HCT116 (cell line): Measurements from ENCODE around the gene ATAD2B. TPM values are rescaled to one million over a fixed set of nuclear protein-coding genes. Genes with fewer than 3 reads are reported as not detected.

Experiments
- ATAC-seq: fragments of 200-7000 bp; cut with Tn5 transposase; 2 replicates; pipeline ENCODE4 v1.9.1; 2020; ENCODE audit warnings: mild to moderate bottlenecking, moderate library complexity
- BruUV-seq: library from RNA; stranded (reverse); fragments of 400-500 nt; replicated peaks from 2 replicates; lab custom pipeline; 2021; lab: Mats Ljungman, UMichigan
- CTCF ChIA-PET: fragments of 300-600 bp; sonication (Branson Sonifier 250); formaldehyde crosslinking; loops from one replicate; lab custom pipeline; 2021; ENCODE audit warnings: antibody characterized with exemption; lab: Charles Lee
- POLR2A ChIA-PET: fragments of 300-600, 350-600 bp; sonication (Branson Sonifier 250); formaldehyde crosslinking; loops from one replicate; lab custom pipeline; 2021; ENCODE audit warnings: antibody characterized with exemption; lab: Charles Lee
- RAD21 ChIA-PET, 2 experiments: fragments of 300-600 bp; sonication (Branson Sonifier 250); formaldehyde crosslinking; loops; one replicate each; lab custom pipeline; 2023; ENCODE audit warnings: low total read pairs in 2 of 2; ENCODE audit not compliant: uncharacterized antibody in 2 of 2, unreplicated experiment in 2 of 2, low non-redundant PET in 1 of 2; lab: Charles Lee
- DNase-seq: peaks from one replicate; pipeline ENCODE4 v3.0.0-alpha.2; 2010; ENCODE audit warnings: low read depth, low spot score
- H2AFZ ChIP-seq: fragments of 200-600 bp; shearing (Covaris generic), sonication (generic); 2 replicates; pipeline ENCODE4 v1.6.1; 2017; ENCODE audit warnings: low read depth, mixed run types, mixed read lengths, antibody characterized with exemption, low read length; ENCODE audit not compliant: poor library complexity, severe bottlenecking
- H3K27ac ChIP-seq: 2 replicates; pipeline ENCODE4 v1.5.1; 2012; ENCODE audit warnings: low read depth, low read length
- H3K27me3 ChIP-seq: fragments of 200-600 bp; sonication (generic); 2 replicates; pipeline ENCODE4 v1.6.1; 2016; ENCODE audit warnings: mixed run types, low read length, mixed read lengths; ENCODE audit not compliant: insufficient read depth
- H3K36me3 ChIP-seq, 2 experiments: fragments of 200-500 bp in 1 of 2; fragments of 200-600 bp in 1 of 2; sonication (Bioruptor generic) in 1 of 2; sonication (generic) in 1 of 2; 2 replicates each; pipeline versions ENCODE4 v1.5.1 to v1.6.1; 2014 to 2016; ENCODE audit warnings: low read length in 2 of 2, inconsistent platforms in 1 of 2, mixed read lengths in 1 of 2, mixed run types in 1 of 2; ENCODE audit not compliant: insufficient read depth in 2 of 2, control insufficient read depth in 1 of 2
- H3K4me1 ChIP-seq, 2 experiments: fragments of 200-600 bp in 1 of 2; sonication (generic) in 1 of 2; 2 replicates each; pipeline versions ENCODE4 v1.5.1 to v1.6.1; 2012 to 2017; ENCODE audit warnings: low read length in 2 of 2, inconsistent platforms in 1 of 2, mild to moderate bottlenecking in 1 of 2, mixed read lengths in 1 of 2, mixed run types in 1 of 2, moderate library complexity in 1 of 2; ENCODE audit not compliant: insufficient read depth in 2 of 2, control insufficient read depth in 1 of 2
- H3K4me2 ChIP-seq: fragments of 200-600 bp; sonication (generic); 2 replicates; pipeline ENCODE4 v1.6.1; 2017; ENCODE audit warnings: mixed run types, low read length, mixed read lengths
- H3K4me3 ChIP-seq, 2 experiments: fragments of 200-600 bp in 1 of 2; sonication (generic) in 1 of 2; replicated peaks in 1 of 2; 2 replicates each; pipeline ENCODE4 v1.5.1; 2011 to 2016; ENCODE audit warnings: low read length in 2 of 2, control low read depth in 1 of 2, low read depth in 1 of 2, mild to moderate bottlenecking in 1 of 2, mixed read lengths in 1 of 2, mixed run types in 1 of 2
- H3K79me2 ChIP-seq: fragments of 200-600 bp; sonication (generic); 2 replicates; pipeline ENCODE4 v1.6.1; 2017; ENCODE audit warnings: mild to moderate bottlenecking, mixed run types, low read length, moderate library complexity, mixed read lengths; ENCODE audit not compliant: insufficient read depth
- H3K9ac ChIP-seq: fragments of 200-600 bp; sonication (generic); 2 replicates; pipeline ENCODE4 v1.6.1; 2016; ENCODE audit warnings: low read length, mixed read lengths
- H3K9me2 ChIP-seq: fragments of 200-600 bp; sonication (generic), shearing (Covaris generic); 2 replicates; pipeline ENCODE4 v1.6.1; 2017; ENCODE audit warnings: mixed run types, mild to moderate bottlenecking, moderate library complexity; ENCODE audit not compliant: insufficient read depth
- H3K9me3 ChIP-seq, 2 experiments: fragments of 200-500 bp in 1 of 2; fragments of 200-600 bp in 1 of 2; sonication (Bioruptor generic) in 1 of 2; sonication (generic) in 1 of 2; 2 replicates each; pipeline ENCODE4 v1.6.1; 2014 to 2017; ENCODE audit warnings: low read length in 2 of 2, mixed read lengths in 2 of 2, inconsistent platforms in 1 of 2, low read depth in 1 of 2, mild to moderate bottlenecking in 1 of 2, mixed run types in 1 of 2, moderate library complexity in 1 of 2; ENCODE audit not compliant: control insufficient read depth in 1 of 2, insufficient read depth in 1 of 2
- H4K20me1 ChIP-seq: fragments of 200-600 bp; sonication (generic), shearing (Covaris generic); 2 replicates; pipeline ENCODE4 v1.6.1; 2017; ENCODE audit warnings: mixed run types, mild to moderate bottlenecking, moderate library complexity; ENCODE audit not compliant: insufficient read depth
- ATF3 ChIP-seq: IDR thresholded peaks from 2 replicates; pipeline ENCODE4 v1.6.1; 2012
- CBX3 ChIP-seq: IDR thresholded peaks from 2 replicates; pipeline ENCODE4 v1.6.1; 2012; ENCODE audit warnings: low read depth
- EGR1 ChIP-seq: IDR thresholded peaks from 2 replicates; pipeline ENCODE4 v1.6.1; 2012; ENCODE audit warnings: low read depth
- EZH2 ChIP-seq: fragments of 200-600 bp; sonication (generic); IDR thresholded peaks from 2 replicates; pipeline ENCODE4 v1.6.1; 2017; ENCODE audit warnings: antibody characterized with exemption, mixed run types
- MAX ChIP-seq: IDR thresholded peaks from 2 replicates; pipeline ENCODE4 v1.6.1; 2012
- POLR2AphosphoS5 ChIP-seq: IDR thresholded peaks from 2 replicates; pipeline ENCODE4 v1.6.1; 2011; ENCODE audit warnings: mild to moderate bottlenecking, low read depth, low read length, moderate library complexity
- RAD21 ChIP-seq: IDR thresholded peaks from 2 replicates; pipeline ENCODE4 v1.6.1; 2012; ENCODE audit warnings: low read depth, mild to moderate bottlenecking
- REST ChIP-seq: IDR thresholded peaks from 2 replicates; pipeline ENCODE4 v1.6.1; 2012; ENCODE audit warnings: low read depth
- SP1 ChIP-seq: IDR thresholded peaks from 2 replicates; pipeline ENCODE4 v1.6.1; 2012; ENCODE audit warnings: low read depth
- YY1 ChIP-seq: IDR thresholded peaks from 2 replicates; pipeline ENCODE4 v1.6.1; 2011; ENCODE audit warnings: low read length, low read depth, moderate library complexity, mild to moderate bottlenecking; ENCODE audit not compliant: insufficient replicate concordance; ENCODE audit errors: extremely low read depth
- intact Hi-C: fragments of 100-400 bp; cut with micrococcal nuclease; formaldehyde crosslinking; loops from 2 replicates; pipeline ENCODE4 v1.10.0; 2022
- total RNA-seq: library from RNA; stranded (reverse); gene quantifications from one replicate; pipeline ENCODE4 v1.2.1, GENCODE V29; 2021; ENCODE audit not compliant: unreplicated experiment

ATAD2B gene
- total RNA-seq, 1 experiment from 2014 or later, result 9.6 TPM

- POLR2A ChIA-PET, result no interaction called here
- ATAC-seq, result no peak
These were observed 65.0 kb downstream of the ATAD2B start for GRCh38 chr2:23861952-23862351.

More at GRCh38 chr2:23861952-23862351, 65.0 kb downstream of the ATAD2B start:
- H3K79me2 ChIP-seq, result no peaks in the 10 kb centered on the region
- CTCF ChIA-PET, result no interaction called here
- no peaks in the 10 kb centered on the region for H3K9me2 ChIP-seq
- TF ChIP-seq POLR2AphosphoS5 (no peak), RAD21 (no peak), REST (no peak), CBX3 (no peak), EGR1 (no peak), SP1 (no peak), ATF3 (no peak), MAX (no peak), YY1 (no peak), EZH2 (no peak)
- TF ChIP-seq, all 23 proteins: peak for 0
- H3K36me3 ChIP-seq, result no peaks in the 10 kb centered on the region
- H3K27ac ChIP-seq, result no peak overlapping the region
- H3K27me3 ChIP-seq, result no peaks in the 10 kb centered on the region
- H3K4me2 ChIP-seq, result no peak overlapping the region
- no peaks in the 10 kb centered on the region for H3K9me3 ChIP-seq
- no TSS peak for BruUV-seq
- no peak overlapping the region for H3K4me3 ChIP-seq
- no peaks in the 10 kb centered on the region for H3K4me1 ChIP-seq
- no peaks in the 10 kb centered on the region for H4K20me1 ChIP-seq
- no peak overlapping the region for H2AFZ ChIP-seq
- RAD21 ChIA-PET, result no interaction called here
- intact Hi-C loops, result no loop called here
- H3K9ac ChIP-seq, result no peak overlapping the region
- no peak for DNase-seq
